ENCODE data around the gene FAM114A1. TPM values are rescaled to one million over a fixed set of nuclear protein-coding genes. Genes with fewer than 3 reads are reported as not detected.

FAM114A1 gene
- total and polyA plus RNA-seq, 2 experiments from 2014 or later, result 110 to 140 TPM

GRCh38 chr4:38823766-38824165, 43.8 kb upstream of the FAM114A1 start:
- no peak for TF ChIP-seq EZH2phosphoT487 (IDR thresholded peaks at IDR 0.05; ENCODE audit: low read depth, severe bottlenecking, unreplicated experiment)
- no peak for TF ChIP-seq CTCF (IDR thresholded peaks at IDR 0.05; ENCODE audit: poor library complexity)
- no peak for TF ChIP-seq EZH2 (IDR thresholded peaks at IDR 0.05; ENCODE audit: borderline replicate concordance)
- WGBS (ENCODE audit: low lambda C conversion rate, missing lambda C conversion rate), result 98% methylated on average over 27 of the region's 27 CpGs

DNA sequence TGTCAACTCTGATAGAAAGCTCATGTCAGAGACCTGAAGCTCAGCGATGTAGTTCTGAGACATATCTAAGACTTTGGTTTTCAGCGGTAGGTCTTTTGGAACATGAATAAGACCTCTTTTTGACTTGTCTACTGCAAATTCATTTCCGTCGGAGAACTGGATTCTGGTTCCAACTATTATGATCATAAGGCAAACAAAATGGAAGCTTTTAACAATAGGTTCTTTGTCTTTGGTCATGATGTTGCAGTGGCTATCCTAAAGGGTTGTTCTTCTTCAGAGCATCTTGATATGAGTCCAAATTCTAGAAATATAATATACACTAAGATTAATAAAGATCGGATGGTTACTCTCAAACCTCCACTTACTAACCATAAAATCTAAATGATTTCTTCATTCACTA, 38.4 kb upstream of the FAM114A1 start:
- H3K4me1 ChIP-seq (ENCODE audit: insufficient read depth), result no peaks in the 10 kb centered on the region
- no peaks in the 10 kb centered on the region for H3K27me3 ChIP-seq
- DNase-seq (ENCODE audit: low spot score), result no peak
- H4K20me1 ChIP-seq (ENCODE audit: insufficient read depth, poor library complexity, severe bottlenecking), result no peaks in the 10 kb centered on the region
- TF ChIP-seq CTCF (IDR thresholded peaks at IDR 0.05; ENCODE audit: poor library complexity) (no peak), EZH2 (IDR thresholded peaks at IDR 0.05; ENCODE audit: borderline replicate concordance) (no peak), EZH2phosphoT487 (IDR thresholded peaks at IDR 0.05; ENCODE audit: low read depth, severe bottlenecking, unreplicated experiment) (no peak)
- H3K9me2 ChIP-seq (replicated peaks; ENCODE audit: insufficient read depth), result no peaks in the 10 kb centered on the region
- H3K79me2 ChIP-seq, result no peaks in the 10 kb centered on the region
- H2AFZ ChIP-seq, result no peak overlapping the region
- H3K4me2 ChIP-seq, result no peak overlapping the region
- H3K27ac ChIP-seq, result no peak overlapping the region
- H3K36me3 ChIP-seq (replicated peaks; ENCODE audit: insufficient read depth, low read depth), result no peaks in the 10 kb centered on the region
- peaks cover 7% of the 10 kb centered on the region for H3K9me3 ChIP-seq (ENCODE audit: low read depth)
- H3K4me3 ChIP-seq, result no peak overlapping the region
- 90% methylated on average over 5 of the region's 5 CpGs for WGBS (ENCODE audit: low lambda C conversion rate, missing lambda C conversion rate)

More at GRCh38 chr4:38823766-38824165, 43.8 kb upstream of the FAM114A1 start:
- Histone ChIP-seq H3K36me3 (replicated peaks; ENCODE audit: insufficient read depth, low read depth) (no peaks in the 10 kb centered on the region), H2AFZ (no peak overlapping the region), H3K27ac (no peak overlapping the region), H3K79me2 (no peaks in the 10 kb centered on the region), H4K20me1 (ENCODE audit: insufficient read depth, poor library complexity, severe bottlenecking) (no peaks in the 10 kb centered on the region), H3K27me3 (no peaks in the 10 kb centered on the region), H3K4me1 (ENCODE audit: insufficient read depth) (no peaks in the 10 kb centered on the region), H3K4me2 (no peak overlapping the region), H3K9me2 (replicated peaks; ENCODE audit: insufficient read depth) (no peaks in the 10 kb centered on the region), H3K9me3 (ENCODE audit: low read depth) (no peaks in the 10 kb centered on the region), H3K4me3 (no peak overlapping the region)
- DNase-seq (ENCODE audit: low spot score), result no peak

GRCh38 chr4:38831653-38832052, 36.0 kb upstream of the FAM114A1 start:
- Histone ChIP-seq H3K36me3 (replicated peaks; ENCODE audit: insufficient read depth, low read depth) (no peaks in the 10 kb centered on the region), H2AFZ (no peak overlapping the region), H3K4me2 (no peak overlapping the region), H4K20me1 (ENCODE audit: insufficient read depth, poor library complexity, severe bottlenecking) (no peaks in the 10 kb centered on the region), H3K79me2 (no peaks in the 10 kb centered on the region), H3K4me1 (ENCODE audit: insufficient read depth) (no peaks in the 10 kb centered on the region), H3K27ac (no peak overlapping the region), H3K9me3 (ENCODE audit: low read depth) (peaks cover 7% of the 10 kb centered on the region), H3K9me2 (replicated peaks; ENCODE audit: insufficient read depth) (no peaks in the 10 kb centered on the region), H3K27me3 (no peaks in the 10 kb centered on the region), H3K4me3 (no peak overlapping the region)
- no peak for DNase-seq (ENCODE audit: low spot score)
- TF ChIP-seq CTCF (IDR thresholded peaks at IDR 0.05; ENCODE audit: poor library complexity), result no peak
- TF ChIP-seq EZH2 (IDR thresholded peaks at IDR 0.05; ENCODE audit: borderline replicate concordance), result no peak
- no peak for TF ChIP-seq EZH2phosphoT487 (IDR thresholded peaks at IDR 0.05; ENCODE audit: low read depth, severe bottlenecking, unreplicated experiment)

GRCh38 chr4:38832206-38832605, 35.4 kb upstream of the FAM114A1 start:
- no peak overlapping the region for H3K27ac ChIP-seq
- H3K79me2 ChIP-seq, result no peaks in the 10 kb centered on the region
- H2AFZ ChIP-seq, result no peak overlapping the region
- no peak overlapping the region for H3K4me3 ChIP-seq
- 100% methylated on average over 1 of the region's 1 CpG for WGBS (ENCODE audit: low lambda C conversion rate, missing lambda C conversion rate)
- H3K27me3 ChIP-seq, result no peaks in the 10 kb centered on the region
- H3K4me2 ChIP-seq, result no peak overlapping the region
- no peak for DNase-seq (ENCODE audit: low spot score)
- H3K9me2 ChIP-seq (replicated peaks; ENCODE audit: insufficient read depth), result no peaks in the 10 kb centered on the region
- H3K9me3 ChIP-seq (ENCODE audit: low read depth), result peaks cover 7% of the 10 kb centered on the region
- H4K20me1 ChIP-seq (ENCODE audit: insufficient read depth, poor library complexity, severe bottlenecking), result no peaks in the 10 kb centered on the region
- no peaks in the 10 kb centered on the region for H3K4me1 ChIP-seq (ENCODE audit: insufficient read depth)
- no peaks in the 10 kb centered on the region for H3K36me3 ChIP-seq (replicated peaks; ENCODE audit: insufficient read depth, low read depth)
- no peak for TF ChIP-seq EZH2phosphoT487 (IDR thresholded peaks at IDR 0.05; ENCODE audit: low read depth, severe bottlenecking, unreplicated experiment)
- TF ChIP-seq EZH2 (IDR thresholded peaks at IDR 0.05; ENCODE audit: borderline replicate concordance), result no peak
- no peak for TF ChIP-seq CTCF (IDR thresholded peaks at IDR 0.05; ENCODE audit: poor library complexity)
